Tibial nerve (tissue), 4 donors: ENCODE results near the gene ABCF2. TPM values are rescaled to one million over a fixed set of nuclear protein-coding genes. Genes with fewer than 3 reads are reported as not detected.

Experiments used
- DNase-seq, 2 donors: peaks; one replicate each; pipeline ENCODE4 v3.0.0-alpha.2; 2019; ENCODE audit warnings: low spot score in 2 of 2
- H3K27ac ChIP-seq, 4 donors: fragments of 200-600 bp; sonication (generic) in 3 of 4; one replicate each; pipeline ENCODE4 v1.5.1; 2017 to 2019; ENCODE audit warnings: mild to moderate bottlenecking in 1 of 4
- H3K27me3 ChIP-seq, 2 donors: fragments of 200-600 bp; sonication (generic) in 1 of 2; one replicate each; pipeline versions ENCODE4 v1.5.1 to v1.6.0; 2017 to 2019
- H3K36me3 ChIP-seq, 3 donors: fragments of 200-600 bp; sonication (generic); one replicate each; pipeline ENCODE4 v1.5.1; 2018 to 2019
- H3K4me1 ChIP-seq, 4 donors: fragments of 200-600 bp; sonication (generic) in 3 of 4; one replicate each; pipeline ENCODE4 v1.5.1; 2017 to 2019
- H3K4me3 ChIP-seq, 4 donors: fragments of 200-600 bp; sonication (generic) in 3 of 4; one replicate each; pipeline ENCODE4 v1.5.1; 2017 to 2019; ENCODE audit warnings: mild to moderate bottlenecking in 1 of 4, moderate library complexity in 1 of 4
- H3K9me3 ChIP-seq, 4 donors: fragments of 200-600 bp; sonication (generic) in 3 of 4; one replicate each; pipeline ENCODE4 v1.5.1; 2017 to 2019
- CTCF ChIP-seq, 5 experiments: fragments of 200-600 bp in 3 of 5; fragments of 450-650 bp in 2 of 5; sonication (generic) in 3 of 5; IDR thresholded peaks; one replicate each; pipeline ENCODE4 v1.5.1; 2016 to 2019; ENCODE audit warnings: antibody characterized with exemption in 5 of 5, mild to moderate bottlenecking in 3 of 5, moderate library complexity in 2 of 5
- EP300 ChIP-seq, 2 donors: sonication (generic); formaldehyde crosslinking; IDR thresholded peaks; one replicate each; pipeline ENCODE4 v1.6.1; 2017; ENCODE audit warnings: antibody characterized with exemption in 2 of 2, mild to moderate bottlenecking in 1 of 2
- POLR2A ChIP-seq, 2 donors: fragments of 450-650 bp; IDR thresholded peaks; one replicate each; pipeline ENCODE4 v1.6.1; 2017; ENCODE audit warnings: antibody characterized with exemption in 2 of 2, mild to moderate bottlenecking in 2 of 2, moderate library complexity in 2 of 2
- WGBS, 2 donors: methylation state at CpG; one replicate each; pipeline ENCODE4 v1.1.5; 2018; 5-methylcytosine and 5-hydroxymethylcytosine counted together
- total RNA-seq, 4 donors: library from RNA; depleted of rRNA; stranded (reverse); fragments of >200 nt; gene quantifications; one replicate each; pipeline ENCODE4 v1.1.0, GENCODE V29; 2016

Gene ABCF2
- total RNA-seq, 4 donors from 2014 or later: 34.3 to 72.9 (median 34.9) TPM

- TF ChIP-seq POLR2A (IDR thresholded peaks at IDR 0.05) (no peak), EP300 (IDR thresholded peaks at IDR 0.05) (no peak), CTCF (IDR thresholded peaks at IDR 0.05) (no peak)
- 0 to 1% methylated on average over 46 to 48 of the region's 71 CpGs for WGBS, 2 donors
- no peaks in the 10 kb centered on the region for H3K9me3 ChIP-seq
- H3K36me3 ChIP-seq: no peaks in the 10 kb centered on the region
- peaks cover 0 to 89% (median 58%) of the 10 kb centered on the region in 4 donors for H3K4me1 ChIP-seq
- DNase-seq: no peak
- H3K27ac ChIP-seq: peak within 1 kb of the TSS; percentile 85 to 98 (median 93)
- no peaks in the 10 kb centered on the region for H3K27me3 ChIP-seq
- H3K4me3 ChIP-seq: peak within 1 kb of the TSS; percentile 59 to 81 (median 74)
Observed at GRCh38 chr7:151248346-151249033, 21.5 kb upstream of the ABCF2 start, which contains the start of gene SMARCD3. TSS of gene SMARCD3 (minus strand) at chr7:151248694. CDS start at chr7:151248562, 132 bp downstream.

- peaks cover 0 to 91% (median 59%) of the 10 kb centered on the region in 4 donors for H3K4me1 ChIP-seq
Observed at GRCh38 chr7:151247611-151248345, 20.8 kb upstream of the ABCF2 start.

GRCh38 chr7:151246851-151247580, 20.0 kb upstream of the ABCF2 start:
- Histone ChIP-seq H3K36me3 (peaks cover 0 to 5% (median 0%) of the 10 kb centered on the region in 3 donors), H3K9me3 (no peaks in the 10 kb centered on the region), H3K27me3 (no peaks in the 10 kb centered on the region), H3K4me1 (peaks cover 0 to 86% (median 54%) of the 10 kb centered on the region in 4 donors), H3K4me3 (peak overlapping the region in 3 of 4 donors; percentile 70 to 81 (median 79)), H3K27ac (peak overlapping the region; percentile 85 to 98 (median 93))
- WGBS, 2 donors: 30 to 32% methylated on average over 3 to 4 of the region's 4 CpGs
- no peak for DNase-seq
- no peak for TF ChIP-seq EP300 (IDR thresholded peaks at IDR 0.05)
- TF ChIP-seq CTCF (IDR thresholded peaks at IDR 0.05): no peak
- no peak for TF ChIP-seq POLR2A (IDR thresholded peaks at IDR 0.05)

More at GRCh38 chr7:151247611-151248345, 20.8 kb upstream of the ABCF2 start:
- WGBS, 2 donors: 2 to 9% methylated on average over 19 to 24 of the region's 29 CpGs
- Histone ChIP-seq H3K9me3 (no peaks in the 10 kb centered on the region), H3K27me3 (no peaks in the 10 kb centered on the region), H3K36me3 (no peaks in the 10 kb centered on the region), H3K27ac (peak overlapping the region; percentile 85 to 98 (median 93)), H3K4me3 (peak overlapping the region; percentile 59 to 81 (median 74))
- TF ChIP-seq POLR2A (IDR thresholded peaks at IDR 0.05) (no peak), EP300 (IDR thresholded peaks at IDR 0.05) (no peak), CTCF (IDR thresholded peaks at IDR 0.05) (no peak)
- DNase-seq: no peak

- H3K27me3 ChIP-seq: no peaks in the 10 kb centered on the region
- no peak for TF ChIP-seq POLR2A (IDR thresholded peaks at IDR 0.05)
- no peak for TF ChIP-seq EP300 (IDR thresholded peaks at IDR 0.05)
- no peak for TF ChIP-seq CTCF (IDR thresholded peaks at IDR 0.05)
- peaks cover 0 to 12% (median 0%) of the 10 kb centered on the region in 3 donors for H3K36me3 ChIP-seq
- no peaks in the 10 kb centered on the region for H3K9me3 ChIP-seq
- 31 to 33% methylated on average over 13 of the region's 13 CpGs for WGBS, 2 donors
- peak overlapping the region in 3 of 4 donors; percentile 37 to 46 (median 38) for H3K4me3 ChIP-seq
- peak overlapping the region in 2 of 4 donors; percentile 96 to 98 for H3K27ac ChIP-seq
- no peak for DNase-seq
- H3K4me1 ChIP-seq: peaks cover 0 to 82% (median 53%) of the 10 kb centered on the region in 4 donors
Observed at GRCh38 chr7:151246102-151246850, 19.3 kb upstream of the ABCF2 start.
